A549 (cell line): ENCODE data around the gene MAP3K19. TPM values are rescaled to one million over a fixed set of nuclear protein-coding genes. Genes with fewer than 3 reads are reported as not detected.

ENCODE experiments used
- ATAC-seq, 2 experiments: fragments of 200-7000 bp in 1 of 2; fragments of >200 bp in 1 of 2; cut with Nextera tagmentation in 1 of 2; cut with Tn5 transposase in 1 of 2; 3 replicates each; pipeline versions ENCODE4 v1.8.0 to v1.9.1; 2018 to 2020; ENCODE audit warnings: mild to moderate bottlenecking in 1 of 2, moderate library complexity in 1 of 2
- CTCF ChIA-PET: fragments of 300-600 bp; sonication (Branson Sonifier 250); formaldehyde crosslinking; extraction: SDS; loops from one replicate; lab custom pipeline; 2021; ENCODE audit warnings: antibody characterized with exemption, inconsistent platforms; lab: Yijun Ruan, JAX
- POLR2A ChIA-PET: fragments of 350-600 bp; formaldehyde crosslinking; extraction: SDS; loops from one replicate; lab custom pipeline; 2021; ENCODE audit warnings: antibody characterized with exemption, inconsistent platforms; lab: Yijun Ruan, JAX
- DNase-seq, 2 experiments: peaks; one replicate each; pipeline versions ENCODE4 v3.0.0 to v3.0.0-alpha.2; 2011 to 2016; ENCODE audit warnings: low read depth in 1 of 2, low spot score in 1 of 2
- FAIRE-seq: peaks from 2 replicates; lab custom pipeline; 2011; peaks lifted over from hg19 to GRCh38; lab: Jason Lieb, UNC
- H3K27ac ChIP-seq, 2 experiments: fragments of >200 bp; sonication (Bioruptor Twin); formaldehyde crosslinking; 3 replicates each; pipeline ENCODE4 v1.5.1; 2016 to 2017
- H3K4me1 ChIP-seq: fragments of >200 bp; sonication (Bioruptor Twin); formaldehyde crosslinking; 3 replicates; pipeline ENCODE4 v1.6.1; 2016
- H3K4me2 ChIP-seq: fragments of >200 bp; sonication (Bioruptor Twin); formaldehyde crosslinking; 3 replicates; pipeline ENCODE4 v1.6.1; 2016
- H3K4me3 ChIP-seq: fragments of >200 bp; sonication (Bioruptor Twin); formaldehyde crosslinking; 3 replicates; pipeline ENCODE4 v1.5.1; 2016
- H3K9me3 ChIP-seq: fragments of >200 bp; sonication (Bioruptor Twin); formaldehyde crosslinking; 3 replicates; pipeline ENCODE4 v1.6.1; 2016
- ATOH8 ChIP-seq: fragments of 250-450 bp; sonication (Bioruptor Pico); IDR thresholded peaks from 2 replicates; pipeline ENCODE4 v1.5.0; 2020; ENCODE audit warnings: low read depth, mild to moderate bottlenecking, moderate library complexity
- CBX2 ChIP-seq: fragments of 200-600 bp; sonication (generic); IDR thresholded peaks from 2 replicates; pipeline ENCODE4 v1.6.1; 2016; ENCODE audit warnings: low read depth, mild to moderate bottlenecking, borderline replicate concordance
- CEBPB ChIP-seq, 2 experiments: fragments of >200 bp in 1 of 2; sonication (Bioruptor Twin) in 1 of 2; formaldehyde crosslinking in 1 of 2; IDR thresholded peaks; 2 replicates each; pipeline ENCODE4 v1.6.1; 2012 to 2016
- CHD2 ChIP-seq: fragments of 150-350 bp; IDR thresholded peaks from 2 replicates; pipeline ENCODE4 v1.6.1; 2014; ENCODE audit warnings: low read length; ENCODE audit not compliant: partially characterized antibody
- CHD4 ChIP-seq: fragments of 200-600 bp; sonication (generic); IDR thresholded peaks from 2 replicates; pipeline ENCODE4 v1.6.1; 2016; ENCODE audit warnings: antibody characterized with exemption, mild to moderate bottlenecking, borderline replicate concordance
- ELK1 ChIP-seq: fragments of 150-350 bp; IDR thresholded peaks from 2 replicates; pipeline ENCODE4 v1.6.1; 2014; ENCODE audit warnings: low read depth, mild to moderate bottlenecking, low read length
- FOSB ChIP-seq: fragments of 250-450 bp; sonication (Bioruptor Pico); IDR thresholded peaks from 2 replicates; pipeline ENCODE4 v1.5.0; 2020; ENCODE audit warnings: mild to moderate bottlenecking, moderate library complexity
- FOXS1 ChIP-seq: fragments of 250-450 bp; sonication (Bioruptor Pico); IDR thresholded peaks from 2 replicates; pipeline ENCODE4 v1.5.0; 2020; ENCODE audit warnings: mild to moderate bottlenecking, moderate library complexity
- GATA3 ChIP-seq: IDR thresholded peaks from 2 replicates; pipeline ENCODE4 v1.6.1; 2012; ENCODE audit warnings: borderline replicate concordance
- HMGXB4 ChIP-seq: fragments of 250-450 bp; sonication (Bioruptor Pico); IDR thresholded peaks from 2 replicates; pipeline ENCODE4 v1.5.0; 2021; ENCODE audit warnings: mild to moderate bottlenecking, moderate library complexity, borderline replicate concordance
- HOXA7 ChIP-seq: fragments of 250-450 bp; sonication (Bioruptor Pico); IDR thresholded peaks from 2 replicates; pipeline ENCODE4 v1.5.0; 2020; ENCODE audit warnings: mild to moderate bottlenecking, moderate library complexity
- HOXB13 ChIP-seq: fragments of 250-450 bp; sonication (Bioruptor Pico); IDR thresholded peaks from 2 replicates; pipeline ENCODE4 v1.5.0; 2020; ENCODE audit warnings: low read depth, mild to moderate bottlenecking, moderate library complexity
- KDM5A ChIP-seq: fragments of 200-600 bp; sonication (generic); IDR thresholded peaks from 2 replicates; pipeline ENCODE4 v1.6.1; 2016; ENCODE audit warnings: antibody characterized with exemption, mild to moderate bottlenecking
- MAFK ChIP-seq: fragments of 450-650 bp; IDR thresholded peaks from 2 replicates; pipeline ENCODE4 v1.6.1; 2014; ENCODE audit not compliant: partially characterized antibody
- MYC ChIP-seq: IDR thresholded peaks from 2 replicates; pipeline ENCODE4 v1.6.1; 2012; ENCODE audit warnings: mild to moderate bottlenecking, inconsistent platforms, low read length, improper control_type of control experiment, borderline replicate concordance
- NR3C1 ChIP-seq: fragments of >200 bp; sonication (Bioruptor Twin); formaldehyde crosslinking; IDR thresholded peaks from 3 replicates; pipeline ENCODE4 v1.6.1; 2017
- PBX3 ChIP-seq: IDR thresholded peaks from 2 replicates; pipeline ENCODE4 v1.6.1; 2012
- RAD21 ChIP-seq, 2 experiments: fragments of >200 bp in 1 of 2; sonication (Bioruptor Twin) in 1 of 2; formaldehyde crosslinking in 1 of 2; IDR thresholded peaks in 1 of 2; conservative IDR thresholded peaks in 1 of 2; 2 replicates in 1 of 2; 3 replicates in 1 of 2; pipeline ENCODE4 v1.6.1; 2012 to 2018; ENCODE audit warnings: inconsistent platforms in 1 of 2
- RARB ChIP-seq: fragments of 250-450 bp; sonication (Bioruptor Pico); IDR thresholded peaks from 2 replicates; pipeline ENCODE4 v1.8.0; 2021; ENCODE audit warnings: mild to moderate bottlenecking, moderate library complexity
- SMC3 ChIP-seq: fragments of >200 bp; sonication (Bioruptor Twin); formaldehyde crosslinking; IDR thresholded peaks from 3 replicates; pipeline ENCODE4 v1.6.1; 2018; ENCODE audit warnings: inconsistent platforms
- USF2 ChIP-seq: fragments of 450-650 bp; IDR thresholded peaks from 2 replicates; pipeline ENCODE4 v1.6.1; 2014; ENCODE audit warnings: antibody characterized with exemption
- WGBS: methylation state at CpG from one replicate; pipeline ENCODE4 v1.1.6; 2017; ENCODE audit errors: missing lambda C conversion rate; 5-methylcytosine and 5-hydroxymethylcytosine counted together
- polyA plus RNA-seq, 4 experiments: library from polyadenylated mRNA; depleted of rRNA in 3 of 4; stranded (reverse); fragments of >200 nt; fragmentation: RNase III in 1 of 4; extraction: RNeasy Plus Mini Kit Qiagen cat#74134 plus additional on column Dnase treatment in 1 of 4; gene quantifications; 2 replicates in 3 of 4; 3 replicates in 1 of 4; pipeline ENCODE4 v1.2.3, GENCODE V29; 2011 to 2017

The MAP3K19 gene
- polyA plus RNA-seq, 2 of the 4 experiments (the other 2 are of a cell fraction) = not detected

DNA sequence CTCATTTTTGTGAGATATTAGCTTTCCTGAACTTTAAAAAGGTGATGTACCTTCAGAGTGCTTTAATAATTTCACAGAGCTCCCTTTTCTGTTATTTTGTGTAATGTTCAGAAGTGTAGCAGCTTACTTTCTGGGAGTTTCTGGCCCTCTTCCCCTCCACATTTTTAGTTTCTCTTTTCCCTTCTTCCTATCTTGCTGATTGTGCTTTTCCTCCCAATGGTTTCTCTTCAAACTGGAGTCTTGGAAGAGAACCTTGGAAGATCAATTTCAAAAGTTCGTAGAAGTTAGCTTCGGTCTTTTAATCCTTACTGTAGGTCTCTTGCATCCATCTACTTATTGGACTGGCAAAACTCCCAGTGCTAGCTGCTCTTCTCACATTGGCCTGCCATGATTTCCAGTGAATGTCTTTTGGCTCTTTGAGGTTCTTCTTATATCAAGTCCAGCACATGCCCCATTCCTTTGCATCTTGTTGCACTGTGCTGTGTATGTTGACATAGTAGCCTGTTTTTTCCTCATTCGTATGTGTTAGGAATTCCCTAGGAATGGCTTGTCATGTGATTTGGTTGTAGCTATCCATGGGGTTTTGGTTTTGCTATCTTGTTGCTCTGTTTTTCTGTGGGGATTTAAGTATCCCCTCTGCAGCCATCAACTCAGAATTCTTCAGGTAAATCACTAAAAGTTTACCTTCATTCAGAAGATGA lies 120.9 kb downstream of the MAP3K19 start:
- CTCF ChIA-PET = interaction anchor here (0.6 to 0.9 kb wide), 2 partner anchors 15 to 1037 kb away, joined by 3 read pairs; no protein-coding TSS in a partner anchor
- H3K4me2 ChIP-seq = peak overlapping the region; percentile 60

GRCh38 chr2:134924912-134925311 lies 122.3 kb downstream of the MAP3K19 start:
- WGBS = 87% methylated on average over 1 of the region's 1 CpG
- H3K9me3 ChIP-seq = no peaks in the 10 kb centered on the region
- TF ChIP-seq FOSB (no peak), RARB (CRISPR knock-in tag) (no peak), RAD21 (conservative IDR thresholded peaks at IDR 0.05 in 1 of 2, IDR thresholded peaks at IDR 0.05 in 1 of 2) (no peak), MYC (no peak), SMC3 (no peak), HMGXB4 (CRISPR knock-in tag) (no peak)
- TF ChIP-seq, all 56 proteins: peak for 0
- H3K4me1 ChIP-seq = peaks cover 50% of the 10 kb centered on the region
- ATAC-seq (no peak), DNase-seq (no peak), FAIRE-seq (no peak)
- H3K4me2 ChIP-seq = no peak overlapping the region
- no peak overlapping the region for H3K4me3 ChIP-seq
- ChIA-PET CTCF (no interaction called here), POLR2A (no interaction called here)
- no peak overlapping the region for H3K27ac ChIP-seq

More for the DNA sequence above, 120.9 kb downstream of the MAP3K19 start:
- ATAC-seq (peak in 1 of 2 experiments; percentile 49; a peak in 3 of 6 replicates), FAIRE-seq (no peak), DNase-seq (peak in 1 of 2 experiments; percentile 22)
- POLR2A ChIA-PET = interaction anchor here (0.8 to 0.9 kb wide), 2 partner anchors 9 kb away, joined by 3 read pairs; no protein-coding TSS in a partner anchor
- WGBS = 60% methylated on average over 3 of the region's 3 CpGs
- no peaks in the 10 kb centered on the region for H3K9me3 ChIP-seq
- TF ChIP-seq CHD4 (no peak), HOXB13 (no peak), CHD2 (no peak), FOSB (no peak), FOXS1 (CRISPR knock-in tag) (no peak), ATOH8 (CRISPR knock-in tag) (no peak), GATA3 (no peak), NR3C1 (no peak)
- peak overlapping the region; percentile 25 to 39; a peak in 4 of 6 replicates for H3K27ac ChIP-seq
- no peak overlapping the region for H3K4me3 ChIP-seq
- H3K4me1 ChIP-seq = peaks cover 43% of the 10 kb centered on the region

GRCh38 chr2:134919341-134920210 lies 127.7 kb downstream of the MAP3K19 start:
- no peak for FAIRE-seq
- Histone ChIP-seq H3K27ac (peak overlapping the region; percentile 93 to 100), H3K9me3 (no peaks in the 10 kb centered on the region), H3K4me1 (peaks cover 32% of the 10 kb centered on the region), H3K4me2 (peak overlapping the region; percentile 82), H3K4me3 (peak overlapping the region; percentile 95)
- 2% methylated on average over 30 of the region's 30 CpGs for WGBS
- ATAC-seq = peak; percentile 16 to 19
- POLR2A ChIA-PET = interaction anchor here (1.0 to 1.7 kb wide), 4 partner anchors 9 to 800 kb away, joined by 3 to 8 read pairs (median 4); partner anchors contain the start of genes R3HDM1 and ZRANB3
- TF ChIP-seq HOXA7 (CRISPR knock-in tag) (no peak), CEBPB (IDR thresholded peaks at IDR 0.05) (no peak), PBX3 (no peak), CBX2 (no peak), MAFK (peak; percentile 4), KDM5A (no peak), USF2 (peak; percentile 55; the same call in 1 of the 2 replicates), ELK1 (no peak)
- CTCF ChIA-PET = no interaction called here
- DNase-seq = peak in 1 of 2 experiments; percentile 48
